NCI-H1436 treated with DMSO at 0.1 percent for 48 hours (cell line): Measurements from ENCODE around the gene USP17L30.
"Not testable (repeated sequence)": the region's sequence is repeated elsewhere in the genome, so short reads cannot be mapped to it uniquely, and the experiment has no call there.

ENCODE experiments used
- DNase-seq: peaks from one replicate; lab custom pipeline; 2025; lab: John Stamatoyannopoulos, UW

Gene USP17L30

GRCh38 chr4:9362829-9363228 is at the start of gene USP17L30:
USP17L30 (plus strand) TSS chr4:9363129; CDS start chr4:9363129, 0 bp downstream.
- DNase-seq = not testable (repeated sequence)

GRCh38 chr4:9324191-9324590 is 38.7 kb upstream of the USP17L30 start:
- DNase-seq = not testable (repeated sequence)

- not testable (repeated sequence) for DNase-seq
Observed at GRCh38 chr4:9324865-9325264, 38.1 kb upstream of the USP17L30 start, which contains the start of gene USP17L24. USP17L24 (plus strand) TSS chr4:9325165; CDS start chr4:9325165, 0 bp downstream.

GRCh38 chr4:9329611-9330010 is 33.3 kb upstream of the USP17L30 start, which contains the start of gene USP17L25:
USP17L25 (plus strand) TSS chr4:9329911; CDS start chr4:9329911, 0 bp downstream.
- not testable (repeated sequence) for DNase-seq

GRCh38 chr4:9334358-9334757 is 28.6 kb upstream of the USP17L30 start, which contains the start of gene USP17L26:
USP17L26 (plus strand) TSS chr4:9334658; CDS start chr4:9334658, 0 bp downstream.
- DNase-seq = not testable (repeated sequence)

- not testable (repeated sequence) for DNase-seq
Observed at GRCh38 chr4:9339103-9339502, 23.8 kb upstream of the USP17L30 start, which contains the start of gene USP17L5. USP17L5 (plus strand) TSS chr4:9339403; CDS start chr4:9339403, 0 bp downstream.

GRCh38 chr4:9343848-9344247 is 19.1 kb upstream of the USP17L30 start, which contains the start of gene USP17L27:
USP17L27 (plus strand) TSS chr4:9344148; CDS start chr4:9344148, 0 bp downstream.
- not testable (repeated sequence) for DNase-seq

- not testable (repeated sequence) for DNase-seq
Observed at GRCh38 chr4:9348593-9348992, 14.3 kb upstream of the USP17L30 start, which contains the start of gene USP17L28. USP17L28 (plus strand) TSS chr4:9348893; CDS start chr4:9348893, 0 bp downstream.

GRCh38 chr4:9350866-9351265 is 12.1 kb upstream of the USP17L30 start:
- DNase-seq = not testable (repeated sequence)

- DNase-seq = not testable (repeated sequence)
Observed at GRCh38 chr4:9353338-9353737, 9.6 kb upstream of the USP17L30 start, which contains the start of gene USP17L29. USP17L29 (plus strand) TSS chr4:9353638; CDS start chr4:9353638, 0 bp downstream.

- not testable (repeated sequence) for DNase-seq
Observed at GRCh38 chr4:9379881-9380280, 17.0 kb downstream of the USP17L30 start.

- DNase-seq = not testable (repeated sequence)
Observed at GRCh38 chr4:9381012-9381534, 18.1 kb downstream of the USP17L30 start.

- no peak for DNase-seq
Observed at GRCh38 chr4:9384126-9384525, 21.2 kb downstream of the USP17L30 start.

GRCh38 chr4:9389001-9389400 is 26.1 kb downstream of the USP17L30 start:
- DNase-seq = not testable (repeated sequence)

- not testable (repeated sequence) for DNase-seq
Observed at GRCh38 chr4:9405774-9406173, 42.8 kb downstream of the USP17L30 start.

- not testable (repeated sequence) for DNase-seq
Observed at GRCh38 chr4:9406491-9406890, 43.6 kb downstream of the USP17L30 start.

- DNase-seq = no peak
Observed at GRCh38 chr4:9409793-9410192, 46.9 kb downstream of the USP17L30 start.
